Measurements from ENCODE around the gene DNLZ. TPM values are rescaled to one million over a fixed set of nuclear protein-coding genes. Genes with fewer than 3 reads are reported as not detected.

DNLZ gene
- total RNA-seq, 2 experiments from 2014 or later, result 16.8 to 21.2 TPM

DNA sequence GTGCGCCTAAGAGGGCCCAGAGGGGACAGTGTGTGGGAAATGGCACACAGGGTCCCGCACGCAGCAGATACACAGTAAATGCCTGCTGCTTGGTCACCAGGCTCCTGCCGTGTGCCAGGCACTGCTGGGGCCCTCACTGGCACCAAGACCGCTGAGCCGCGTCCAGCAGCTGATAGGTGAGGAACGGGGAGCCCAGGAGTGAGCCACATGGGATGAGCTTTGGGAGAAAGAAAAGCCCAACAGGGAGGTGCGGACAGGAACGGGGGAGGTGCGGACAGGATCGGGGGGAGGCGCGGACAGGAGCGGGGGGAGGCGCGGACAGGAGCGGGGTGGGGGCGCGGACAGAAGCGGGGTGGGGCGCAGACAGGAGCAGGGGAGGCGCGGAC is 19.7 kb downstream of the DNLZ start:
- Histone ChIP-seq H3K4me2 (ENCODE audit: low read length) (no peak overlapping the region), H3K4me1 (ENCODE audit: insufficient read depth, low read length, poor library complexity, severe bottlenecking) (no peaks in the 10 kb centered on the region), H3K9me3 (ENCODE audit: low read length) (no peaks in the 10 kb centered on the region), H3K4me3 (ENCODE audit: low read depth, low read length, poor library complexity, severe bottlenecking) (no peak overlapping the region), H3K27ac (ENCODE audit: low read depth, low read length, poor library complexity, severe bottlenecking) (no peak overlapping the region), H3K79me2 (ENCODE audit: insufficient read depth, low read depth, low read length) (no peaks in the 10 kb centered on the region), H3K9me2 (ENCODE audit: insufficient read depth, low read length) (no peaks in the 10 kb centered on the region), H3K36me3 (ENCODE audit: insufficient read depth, low read length) (no peaks in the 10 kb centered on the region), H2AFZ (ENCODE audit: low read length) (no peak overlapping the region), H4K20me1 (ENCODE audit: insufficient read depth, low read length) (no peaks in the 10 kb centered on the region)
- intact Hi-C loops (cut with micrococcal nuclease; ENCODE audit: unreplicated experiment), result no loop called here
- POLR2A ChIA-PET, result no interaction called here
- CTCF ChIA-PET (ENCODE audit: unreplicated experiment), result no interaction called here
- TF ChIP-seq EZH2phosphoT487 (IDR thresholded peaks at IDR 0.05; ENCODE audit: borderline replicate concordance, low read depth, low read length) (no peak), CTCF (conservative IDR thresholded peaks at IDR 0.05; ENCODE audit: low read length) (no peak)
- DNase-seq (ENCODE audit: low spot score), result no peak
- no TSS peak for BruUV-seq (replicated peaks)

GRCh38 chr9:136343121-136343883 is 20.2 kb downstream of the DNLZ start:
- intact Hi-C loops (cut with micrococcal nuclease; ENCODE audit: unreplicated experiment), result no loop called here
- H3K9me2 ChIP-seq (ENCODE audit: insufficient read depth, low read length), result no peaks in the 10 kb centered on the region
- no TSS peak for BruUV-seq (replicated peaks)
- ChIA-PET POLR2A (no interaction called here), CTCF (ENCODE audit: unreplicated experiment) (no interaction called here)
- no peak overlapping the region for H3K27ac ChIP-seq (ENCODE audit: low read depth, low read length, poor library complexity, severe bottlenecking)
- no peaks in the 10 kb centered on the region for H3K79me2 ChIP-seq (ENCODE audit: insufficient read depth, low read depth, low read length)
- peak overlapping the region; percentile 54; the same call in 1 of the 2 replicates for H3K4me2 ChIP-seq (ENCODE audit: low read length)
- H3K4me1 ChIP-seq (ENCODE audit: insufficient read depth, low read length, poor library complexity, severe bottlenecking), result no peaks in the 10 kb centered on the region
- H3K36me3 ChIP-seq (ENCODE audit: insufficient read depth, low read length), result no peaks in the 10 kb centered on the region
- TF ChIP-seq EZH2phosphoT487 (IDR thresholded peaks at IDR 0.05; ENCODE audit: borderline replicate concordance, low read depth, low read length) (no peak), CTCF (conservative IDR thresholded peaks at IDR 0.05; ENCODE audit: low read length) (no peak)
- peak overlapping the region; percentile 52 for H3K4me3 ChIP-seq (ENCODE audit: low read depth, low read length, poor library complexity, severe bottlenecking)
- no peak overlapping the region for H2AFZ ChIP-seq (ENCODE audit: low read length)
- DNase-seq (ENCODE audit: low spot score), result no peak
- no peaks in the 10 kb centered on the region for H3K9me3 ChIP-seq (ENCODE audit: low read length)
- H4K20me1 ChIP-seq (ENCODE audit: insufficient read depth, low read length), result no peaks in the 10 kb centered on the region
